ENCODE data around the gene SLX9.

DNA sequence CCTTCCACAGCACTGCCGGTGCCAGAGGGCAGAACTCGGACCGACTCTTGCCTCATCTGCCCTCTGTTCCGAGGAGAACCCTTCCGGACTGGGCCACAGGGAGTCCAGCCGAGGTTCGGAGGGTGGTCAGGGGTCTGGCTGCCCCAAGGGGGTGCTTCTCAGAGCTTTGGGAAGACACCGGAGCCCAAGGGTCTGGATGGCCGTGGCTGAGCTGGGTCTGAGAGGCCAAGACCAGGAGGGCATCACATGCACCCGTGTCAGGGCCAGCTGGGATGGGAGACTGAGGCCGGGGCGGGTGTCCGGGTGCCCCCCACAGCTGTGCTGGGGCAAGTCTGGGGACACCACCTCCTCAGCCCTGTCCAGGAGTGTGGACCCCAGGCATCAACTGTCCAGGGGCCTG is 51.1 kb downstream of the SLX9 start:
- TF ChIP-seq POLR2A (IDR thresholded peaks at IDR 0.05; ENCODE audit: low read length) (no peak), GATA1 (IDR thresholded peaks at IDR 0.05; ENCODE audit: low read depth, low read length) (no peak)

Data from erythroblast (primary cell).